Panc1 (cell line): ENCODE data around the gene HOXC11. TPM values are rescaled to one million over a fixed set of nuclear protein-coding genes. Genes with fewer than 3 reads are reported as not detected.

Experiments
- ATAC-seq: fragments of 200-7000 bp; cut with Tn5 transposase; 2 replicates; pipeline ENCODE4 v1.9.1; 2020; ENCODE audit warnings: mild to moderate bottlenecking, moderate library complexity
- BruUV-seq: library from RNA; stranded (reverse); fragments of 400-500 nt; replicated peaks from 2 replicates; lab custom pipeline; 2021; lab: Mats Ljungman, UMichigan
- CTCF ChIA-PET: fragments of 300-600 bp; sonication (Branson Sonifier 250); formaldehyde crosslinking; loops from one replicate; lab custom pipeline; 2022; ENCODE audit warnings: antibody characterized with exemption; lab: Charles Lee
- POLR2A ChIA-PET: fragments of 300-600 bp; sonication (Branson Sonifier 250); formaldehyde crosslinking; loops from one replicate; lab custom pipeline; 2022; ENCODE audit warnings: antibody characterized with exemption; lab: Charles Lee
- DNase-seq: peaks from one replicate; pipeline ENCODE4 v3.0.0-alpha.2; 2010; ENCODE audit warnings: low read depth, low spot score
- H3K27ac ChIP-seq: 2 replicates; pipeline ENCODE4 v1.5.1; 2011; ENCODE audit warnings: mild to moderate bottlenecking, low read length, inconsistent platforms
- H3K27me3 ChIP-seq: fragments of 200-500 bp; sonication (Bioruptor generic); 2 replicates; pipeline ENCODE4 v1.6.0; 2014; ENCODE audit warnings: low read length, inconsistent platforms; ENCODE audit not compliant: control insufficient read depth, insufficient read depth
- H3K36me3 ChIP-seq: fragments of 200-500 bp; sonication (Bioruptor generic); 2 replicates; pipeline ENCODE4 v1.5.1; 2014; ENCODE audit warnings: inconsistent platforms, mild to moderate bottlenecking, low read length, moderate library complexity; ENCODE audit not compliant: control insufficient read depth, insufficient read depth
- H3K4me1 ChIP-seq: 2 replicates; pipeline ENCODE4 v1.5.1; 2011; ENCODE audit warnings: inconsistent platforms, mild to moderate bottlenecking, low read length, moderate library complexity; ENCODE audit not compliant: control insufficient read depth, insufficient read depth
- H3K4me3 ChIP-seq, 2 experiments: 2 replicates each; pipeline ENCODE4 v1.5.1; 2011 to 2012; ENCODE audit warnings: low read depth in 2 of 2, low read length in 2 of 2, mild to moderate bottlenecking in 2 of 2, inconsistent platforms in 1 of 2, moderate library complexity in 1 of 2
- H3K9me3 ChIP-seq: fragments of 200-500 bp; sonication (Bioruptor generic); 2 replicates; pipeline ENCODE4 v1.5.1; 2014; ENCODE audit warnings: low read depth, mild to moderate bottlenecking, inconsistent platforms, low read length, moderate library complexity; ENCODE audit not compliant: control insufficient read depth, insufficient read depth
- POLR2AphosphoS5 ChIP-seq: IDR thresholded peaks from 2 replicates; pipeline ENCODE4 v1.6.1; 2012; ENCODE audit warnings: mild to moderate bottlenecking, low read depth, low read length, moderate library complexity
- REST ChIP-seq, 2 experiments: IDR thresholded peaks; 2 replicates each; pipeline ENCODE4 v1.6.1; 2011 to 2012; ENCODE audit warnings: low read depth in 2 of 2, control low read depth in 1 of 2, low read length in 1 of 2, mild to moderate bottlenecking in 1 of 2, moderate library complexity in 1 of 2; ENCODE audit not compliant: insufficient read depth in 1 of 2
- SIN3A ChIP-seq: IDR thresholded peaks from 2 replicates; pipeline ENCODE4 v1.6.1; 2012; ENCODE audit warnings: low read depth, mild to moderate bottlenecking, low read length, moderate library complexity, borderline replicate concordance; ENCODE audit not compliant: insufficient read depth
- TCF7L2 ChIP-seq: IDR thresholded peaks from 2 replicates; pipeline ENCODE4 v1.6.1; 2011; ENCODE audit warnings: mild to moderate bottlenecking, low read depth, low read length, inconsistent platforms
- in situ Hi-C: cut with HindIII; loops from 2 replicates; pipeline ENCODE4 v1.10.0; 2016; ENCODE audit warnings: low sequenced_read_pairs, low pct_unique_long_range_greater_than_20kb
- intact Hi-C: fragments of 100-400 bp; cut with micrococcal nuclease; formaldehyde crosslinking; loops from one replicate; pipeline ENCODE4 v1.10.0; 2022; ENCODE audit not compliant: unreplicated experiment
- total RNA-seq: library from RNA; stranded (reverse); gene quantifications from one replicate; pipeline ENCODE4 v1.2.1, GENCODE V29; 2021; ENCODE audit not compliant: unreplicated experiment
- TF ChIP-seq, protein P1 (sequence below): fragments of 450-650 bp; IDR thresholded peaks from 2 replicates; pipeline ENCODE4 v1.5.1; 2017; ENCODE audit warnings: mild to moderate bottlenecking

Gene HOXC11
- total RNA-seq, 1 experiment from 2014 or later: 17.0 TPM

DNA sequence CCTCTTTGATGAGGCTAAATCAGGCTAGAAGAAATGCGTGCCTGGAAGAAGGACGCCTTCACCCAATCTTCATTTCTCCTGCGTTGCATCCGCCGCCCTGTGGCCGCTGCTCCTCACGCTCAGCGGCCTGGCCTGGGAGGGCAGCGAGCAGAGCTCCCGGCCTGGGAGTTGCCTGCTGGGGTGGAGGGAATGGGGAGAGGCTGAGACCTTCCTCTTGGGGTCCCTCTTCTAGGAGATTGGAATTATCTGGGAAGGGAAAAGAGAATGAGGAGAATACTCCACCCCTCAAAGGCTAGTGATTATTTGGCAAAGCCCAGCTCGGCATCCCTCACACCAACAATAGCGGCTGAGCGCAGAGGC is 20.6 kb upstream of the HOXC11 start:
- TF ChIP-seq POLR2AphosphoS5 (no peak), SIN3A (no peak), REST (IDR thresholded peaks at IDR 0.05; ENCODE audit: insufficient read depth in 1 of 2, low read depth in 2 of 2, low read length in 1 of 2) (no peak), TCF7L2 (no peak)
- TF ChIP-seq, protein P1, sequence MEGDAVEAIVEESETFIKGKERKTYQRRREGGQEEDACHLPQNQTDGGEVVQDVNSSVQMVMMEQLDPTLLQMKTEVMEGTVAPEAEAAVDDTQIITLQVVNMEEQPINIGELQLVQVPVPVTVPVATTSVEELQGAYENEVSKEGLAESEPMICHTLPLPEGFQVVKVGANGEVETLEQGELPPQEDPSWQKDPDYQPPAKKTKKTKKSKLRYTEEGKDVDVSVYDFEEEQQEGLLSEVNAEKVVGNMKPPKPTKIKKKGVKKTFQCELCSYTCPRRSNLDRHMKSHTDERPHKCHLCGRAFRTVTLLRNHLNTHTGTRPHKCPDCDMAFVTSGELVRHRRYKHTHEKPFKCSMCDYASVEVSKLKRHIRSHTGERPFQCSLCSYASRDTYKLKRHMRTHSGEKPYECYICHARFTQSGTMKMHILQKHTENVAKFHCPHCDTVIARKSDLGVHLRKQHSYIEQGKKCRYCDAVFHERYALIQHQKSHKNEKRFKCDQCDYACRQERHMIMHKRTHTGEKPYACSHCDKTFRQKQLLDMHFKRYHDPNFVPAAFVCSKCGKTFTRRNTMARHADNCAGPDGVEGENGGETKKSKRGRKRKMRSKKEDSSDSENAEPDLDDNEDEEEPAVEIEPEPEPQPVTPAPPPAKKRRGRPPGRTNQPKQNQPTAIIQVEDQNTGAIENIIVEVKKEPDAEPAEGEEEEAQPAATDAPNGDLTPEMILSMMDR: no peak
- ChIA-PET CTCF (no interaction called here), POLR2A (interaction anchor here (1.6 kb wide), 1 partner anchor 21 kb away, joined by 5 read pairs; the partner anchor contains the start of gene HOXC11)
- ATAC-seq (no peak), DNase-seq (no peak)
- no peaks in the 10 kb centered on the region for H3K9me3 ChIP-seq
- no peaks in the 10 kb centered on the region for H3K27me3 ChIP-seq
- H3K4me1 ChIP-seq: peaks cover 85% of the 10 kb centered on the region
- peak overlapping the region in 1 of 2 experiments; percentile 26; a peak in 1 of 4 replicates for H3K4me3 ChIP-seq
- intact Hi-C loops: no loop called here
- in situ Hi-C loops: no loop called here
- H3K36me3 ChIP-seq: no peaks in the 10 kb centered on the region
- BruUV-seq: no TSS peak
- H3K27ac ChIP-seq: peak overlapping the region; percentile 98

GRCh38 chr12:53952871-53953734 is 19.8 kb upstream of the HOXC11 start:
- ChIA-PET POLR2A (interaction anchor here (1.6 kb wide), 1 partner anchor 20 kb away, joined by 5 read pairs; the partner anchor contains the start of gene HOXC11), CTCF (interaction anchor here (0.6 to 1.0 kb wide), 3 partner anchors 207 to 415 kb away, joined by 3 to 4 read pairs (median 3); no protein-coding TSS in a partner anchor)
- Histone ChIP-seq H3K4me1 (peaks cover 85% of the 10 kb centered on the region), H3K4me3 (peak overlapping the region; percentile 26 to 53), H3K27me3 (no peaks in the 10 kb centered on the region), H3K27ac (peak overlapping the region; percentile 98), H3K9me3 (no peaks in the 10 kb centered on the region), H3K36me3 (no peaks in the 10 kb centered on the region)
- intact Hi-C loops: no loop called here
- ATAC-seq (peak; percentile 64), DNase-seq (no peak)
- TF ChIP-seq, protein P1: no peak
- TF ChIP-seq POLR2AphosphoS5: peak; percentile 44; the same call in 1 of the 2 replicates
- no peak for TF ChIP-seq SIN3A
- no peak for TF ChIP-seq REST (IDR thresholded peaks at IDR 0.05; ENCODE audit: insufficient read depth in 1 of 2, low read depth in 2 of 2, low read length in 1 of 2)
- TF ChIP-seq TCF7L2: 0 out of 2 replicates have a peak, but pooled peaks have one; percentile 62
- in situ Hi-C loops: no loop called here
- no TSS peak for BruUV-seq
